ENCODE data around the gene PKD2L1. TPM values are rescaled to one million over a fixed set of nuclear protein-coding genes. Genes with fewer than 3 reads are reported as not detected.
A peak's percentile ranks its signal among the peaks of the same experiment; 100 is the strongest.

The PKD2L1 gene
- polyA plus RNA-seq, 1 experiment, result not detected

- no peak for DNase-seq (ENCODE audit: low read depth, low spot score)
- TF ChIP-seq CTCF (IDR thresholded peaks at IDR 0.05; ENCODE audit: low read depth, low read length), result no peak
- H3K27ac ChIP-seq (ENCODE audit: low read depth, low read length), result no peak overlapping the region
- H3K27me3 ChIP-seq (ENCODE audit: control insufficient read depth, insufficient read depth, low read length), result peaks cover 3% of the 10 kb centered on the region
- H3K4me3 ChIP-seq (ENCODE audit: low read depth, low read length), result no peak overlapping the region
- ChIA-PET POLR2A (no interaction called here), CTCF (interaction anchor here (1.4 to 16.3 kb wide), 5 partner anchors 89 to 536 kb away, joined by 5 to 381 read pairs (median 19); no protein-coding TSS in a partner anchor)
- no peaks in the 10 kb centered on the region; the same call in 1 of the 2 replicates for H3K9me3 ChIP-seq (ENCODE audit: control insufficient read depth, insufficient read depth, low read length)
These were observed 12.6 kb upstream of the PKD2L1 start for GRCh38 chr10:100342627-100342972.

- Histone ChIP-seq H3K4me3 (ENCODE audit: low read depth, low read length) (no peak overlapping the region), H3K27ac (ENCODE audit: low read depth, low read length) (no peak overlapping the region), H3K27me3 (ENCODE audit: control insufficient read depth, insufficient read depth, low read length) (peaks cover 3% of the 10 kb centered on the region), H3K9me3 (ENCODE audit: control insufficient read depth, insufficient read depth, low read length) (no peaks in the 10 kb centered on the region)
- peak; percentile 80 for TF ChIP-seq CTCF (IDR thresholded peaks at IDR 0.05; ENCODE audit: low read depth, low read length)
- POLR2A ChIA-PET, result no interaction called here
- CTCF ChIA-PET, result interaction anchor here (0.7 to 16.3 kb wide), 10 partner anchors 16 to 538 kb away, joined by 3 to 381 read pairs (median 4); partner anchors contain the start of gene HIF1AN
- no peak for DNase-seq (ENCODE audit: low read depth, low spot score)
These were observed 12.1 kb upstream of the PKD2L1 start for GRCh38 chr10:100341953-100342626.

- Histone ChIP-seq H3K27ac (ENCODE audit: low read depth, low read length) (no peak overlapping the region), H3K4me3 (ENCODE audit: low read depth, low read length) (no peak overlapping the region), H3K27me3 (ENCODE audit: control insufficient read depth, insufficient read depth, low read length) (peaks cover 6% of the 10 kb centered on the region), H3K9me3 (ENCODE audit: control insufficient read depth, insufficient read depth, low read length) (no peaks in the 10 kb centered on the region)
- TF ChIP-seq CTCF (IDR thresholded peaks at IDR 0.05; ENCODE audit: low read depth, low read length), result no peak
- no peak for DNase-seq (ENCODE audit: low read depth, low spot score)
- ChIA-PET POLR2A (no interaction called here), CTCF (interaction anchor here (0.7 to 16.3 kb wide), 11 partner anchors 8 to 539 kb away, joined by 3 to 381 read pairs (median 4); partner anchors contain the start of gene HIF1AN)
These were observed 11.2 kb upstream of the PKD2L1 start for GRCh38 chr10:100340948-100341847.

GRCh38 chr10:100339236-100339635, 9.2 kb upstream of the PKD2L1 start:
- no peak for DNase-seq (ENCODE audit: low read depth, low spot score)
- ChIA-PET POLR2A (no interaction called here), CTCF (interaction anchor here (0.6 to 16.3 kb wide), 18 partner anchors 8 to 542 kb away, joined by 3 to 381 read pairs (median 4); partner anchors contain the start of genes PKD2L1 and SCD)
- no peaks in the 10 kb centered on the region for H3K9me3 ChIP-seq (ENCODE audit: control insufficient read depth, insufficient read depth, low read length)
- H3K27me3 ChIP-seq (ENCODE audit: control insufficient read depth, insufficient read depth, low read length), result peaks cover 12% of the 10 kb centered on the region
- no peak overlapping the region for H3K27ac ChIP-seq (ENCODE audit: low read depth, low read length)
- no peak for TF ChIP-seq CTCF (IDR thresholded peaks at IDR 0.05; ENCODE audit: low read depth, low read length)
- no peak overlapping the region for H3K4me3 ChIP-seq (ENCODE audit: low read depth, low read length)
